Liver (tissue), 9 donors: ENCODE results near the gene TEKT2. TPM values are rescaled to one million over a fixed set of nuclear protein-coding genes. Genes with fewer than 3 reads are reported as not detected.

Experiments
- DNase-seq: peaks from one replicate; pipeline ENCODE4 v3.0.0-alpha.2; 2017; ENCODE audit warnings: low spot score
- H3K27ac ChIP-seq, 2 donors: one replicate each; pipeline ENCODE4 v1.7.0; 2013; ENCODE audit warnings: inconsistent platforms in 2 of 2, low read length in 2 of 2, control low read depth in 1 of 2, low read depth in 1 of 2, mild to moderate bottlenecking in 1 of 2
- H3K27me3 ChIP-seq, 4 donors: one replicate each; pipeline versions ENCODE4 v1.6.1 to v1.7.0; 2013; ENCODE audit warnings: low read length in 3 of 4, inconsistent platforms in 1 of 4, mild to moderate bottlenecking in 1 of 4, moderate library complexity in 1 of 4; ENCODE audit not compliant: control insufficient read depth in 4 of 4, insufficient read depth in 4 of 4
- H3K36me3 ChIP-seq, 4 donors: one replicate each; pipeline versions ENCODE4 v1.6.1 to v1.7.0; 2013; ENCODE audit warnings: low read length in 3 of 4, mild to moderate bottlenecking in 3 of 4, low read depth in 1 of 4, moderate library complexity in 1 of 4; ENCODE audit not compliant: control insufficient read depth in 4 of 4, insufficient read depth in 3 of 4
- H3K4me1 ChIP-seq, 4 donors: one replicate each; pipeline versions ENCODE4 v1.6.1 to v1.7.0; 2013; ENCODE audit warnings: low read length in 3 of 4, mild to moderate bottlenecking in 3 of 4, moderate library complexity in 1 of 4; ENCODE audit not compliant: control insufficient read depth in 4 of 4, insufficient read depth in 4 of 4
- H3K4me3 ChIP-seq, 3 donors: one replicate each; pipeline versions ENCODE4 v1.6.1 to v1.7.0; 2013; ENCODE audit warnings: low read length in 3 of 3, control low read depth in 1 of 3, low read depth in 1 of 3, mild to moderate bottlenecking in 1 of 3
- H3K9ac ChIP-seq, 2 donors: one replicate each; pipeline ENCODE4 v1.7.0; 2013; ENCODE audit warnings: low read length in 2 of 2, mild to moderate bottlenecking in 2 of 2, moderate library complexity in 2 of 2, control low read depth in 1 of 2, low read depth in 1 of 2
- H3K9me3 ChIP-seq, 4 donors: one replicate each; pipeline versions ENCODE4 v1.6.1 to v1.7.0; 2013; ENCODE audit warnings: low read length in 3 of 4; ENCODE audit not compliant: control insufficient read depth in 4 of 4
- EGR1 ChIP-seq, 2 donors: IDR thresholded peaks; 2 replicates each; pipeline ENCODE4 v1.6.1; 2016 to 2018; ENCODE audit warnings: antibody characterized with exemption in 2 of 2, low read depth in 2 of 2
- FOXA2 ChIP-seq: IDR thresholded peaks from 2 replicates; pipeline ENCODE4 v1.6.1; 2016; ENCODE audit warnings: antibody characterized with exemption
- GABPA ChIP-seq, 2 donors: IDR thresholded peaks in 1 of 2; conservative IDR thresholded peaks in 1 of 2; 2 replicates each; pipeline ENCODE4 v1.6.1; 2016; ENCODE audit warnings: antibody characterized with exemption in 2 of 2, mild to moderate bottlenecking in 1 of 2, moderate library complexity in 1 of 2
- HNF4A ChIP-seq, 2 donors: conservative IDR thresholded peaks; 2 replicates each; pipeline ENCODE4 v1.6.1; 2016; ENCODE audit warnings: antibody characterized with exemption in 2 of 2, mild to moderate bottlenecking in 2 of 2
- HNF4G ChIP-seq: IDR thresholded peaks from 2 replicates; pipeline ENCODE4 v1.6.1; 2016; ENCODE audit warnings: antibody characterized with exemption
- JUND ChIP-seq, 2 donors: IDR thresholded peaks; 2 replicates each; pipeline ENCODE4 v1.6.1; 2016; ENCODE audit warnings: antibody characterized with exemption in 2 of 2
- NR2F2 ChIP-seq: IDR thresholded peaks from 2 replicates; pipeline ENCODE4 v1.6.1; 2016; ENCODE audit warnings: antibody characterized with exemption
- RAD21 ChIP-seq, 2 donors: IDR thresholded peaks; 2 replicates each; pipeline ENCODE4 v1.6.1; 2016; ENCODE audit warnings: antibody characterized with exemption in 2 of 2, mild to moderate bottlenecking in 2 of 2
- RXRA ChIP-seq, 2 donors: IDR thresholded peaks; 2 replicates each; pipeline ENCODE4 v1.6.1; 2017 to 2018; ENCODE audit warnings: antibody characterized with exemption in 2 of 2, mild to moderate bottlenecking in 1 of 2
- SP1 ChIP-seq: IDR thresholded peaks from 2 replicates; pipeline ENCODE4 v1.6.1; 2018; ENCODE audit warnings: antibody characterized with exemption, mild to moderate bottlenecking
- YY1 ChIP-seq: IDR thresholded peaks from 2 replicates; pipeline ENCODE4 v1.6.1; 2016; ENCODE audit warnings: antibody characterized with exemption, mild to moderate bottlenecking
- WGBS: extraction: QIAGEN DNeasy Blood & Tissue Kit; methylation state at CpG from one replicate; pipeline ENCODE4 v1.1.7; 2013; 5-methylcytosine and 5-hydroxymethylcytosine counted together
- polyA plus RNA-seq, 2 donors: library from polyadenylated mRNA; stranded (reverse) in 1 of 2; unstranded in 1 of 2; fragments of 200-250 nt in 1 of 2; fragments of >200 nt in 1 of 2; fragmentation: Nextera tagmentation in 1 of 2; extraction: Ambion mirVana in 1 of 2; gene quantifications; one replicate each; pipeline versions ENCODE4 v1.2.1 to v1.2.3, GENCODE V29; 2013 to 2015
- total RNA-seq, 2 donors: library from RNA; depleted of rRNA; stranded (reverse); fragments of >200 nt; gene quantifications; one replicate each; pipeline ENCODE4 v1.2.3, GENCODE V29; 2014
- TF ChIP-seq, protein P1 (sequence below): IDR thresholded peaks from 2 replicates; pipeline ENCODE4 v1.6.1; 2016; ENCODE audit warnings: antibody characterized with exemption, mild to moderate bottlenecking
- TF ChIP-seq, protein P2 (sequence below): IDR thresholded peaks from 2 replicates; pipeline ENCODE4 v1.6.1; 2016; ENCODE audit warnings: antibody characterized with exemption
- TF ChIP-seq, protein P3 (sequence below): fragments of 150-350 bp; IDR thresholded peaks from 2 replicates; pipeline ENCODE4 v1.5.1; 2017; ENCODE audit warnings: improper control_type of control experiment, low read depth, low read length; ENCODE audit not compliant: missing input control
- TF ChIP-seq, protein P4 (sequence below): IDR thresholded peaks from 2 replicates; pipeline ENCODE4 v1.6.1; 2016; ENCODE audit warnings: antibody characterized with exemption
- donor health status: healthy.
- donor health status: healthy.
- donor health status: healthy.
- donor health status: healthy.
- donor health status: healthy.

Gene TEKT2
- total and polyA plus RNA-seq, 4 donors: 0.14 to 0.17 TPM; not detected in 2

DNA sequence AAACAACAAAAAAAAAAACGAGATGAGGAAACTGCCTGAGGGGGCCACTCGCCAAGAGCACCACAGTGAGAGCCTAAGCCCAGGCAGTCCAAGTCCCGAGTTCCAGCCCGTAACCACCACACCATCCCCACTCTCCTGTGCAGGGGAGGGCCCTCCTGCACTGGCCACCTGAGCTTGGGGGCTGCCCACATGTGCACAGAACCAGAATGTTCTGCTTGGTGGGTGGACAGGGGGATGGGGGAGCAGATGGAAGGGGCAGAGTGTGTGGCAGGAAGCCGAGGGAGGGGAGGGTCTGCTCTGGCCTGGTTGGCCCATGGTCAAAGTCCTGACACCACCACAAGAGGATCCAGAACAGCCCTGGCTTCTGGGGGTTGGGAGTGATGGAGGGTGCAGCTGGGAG lies 22.4 kb downstream of the TEKT2 start:
- H3K36me3 ChIP-seq: no peaks in the 10 kb centered on the region
- TF ChIP-seq, protein P1, sequence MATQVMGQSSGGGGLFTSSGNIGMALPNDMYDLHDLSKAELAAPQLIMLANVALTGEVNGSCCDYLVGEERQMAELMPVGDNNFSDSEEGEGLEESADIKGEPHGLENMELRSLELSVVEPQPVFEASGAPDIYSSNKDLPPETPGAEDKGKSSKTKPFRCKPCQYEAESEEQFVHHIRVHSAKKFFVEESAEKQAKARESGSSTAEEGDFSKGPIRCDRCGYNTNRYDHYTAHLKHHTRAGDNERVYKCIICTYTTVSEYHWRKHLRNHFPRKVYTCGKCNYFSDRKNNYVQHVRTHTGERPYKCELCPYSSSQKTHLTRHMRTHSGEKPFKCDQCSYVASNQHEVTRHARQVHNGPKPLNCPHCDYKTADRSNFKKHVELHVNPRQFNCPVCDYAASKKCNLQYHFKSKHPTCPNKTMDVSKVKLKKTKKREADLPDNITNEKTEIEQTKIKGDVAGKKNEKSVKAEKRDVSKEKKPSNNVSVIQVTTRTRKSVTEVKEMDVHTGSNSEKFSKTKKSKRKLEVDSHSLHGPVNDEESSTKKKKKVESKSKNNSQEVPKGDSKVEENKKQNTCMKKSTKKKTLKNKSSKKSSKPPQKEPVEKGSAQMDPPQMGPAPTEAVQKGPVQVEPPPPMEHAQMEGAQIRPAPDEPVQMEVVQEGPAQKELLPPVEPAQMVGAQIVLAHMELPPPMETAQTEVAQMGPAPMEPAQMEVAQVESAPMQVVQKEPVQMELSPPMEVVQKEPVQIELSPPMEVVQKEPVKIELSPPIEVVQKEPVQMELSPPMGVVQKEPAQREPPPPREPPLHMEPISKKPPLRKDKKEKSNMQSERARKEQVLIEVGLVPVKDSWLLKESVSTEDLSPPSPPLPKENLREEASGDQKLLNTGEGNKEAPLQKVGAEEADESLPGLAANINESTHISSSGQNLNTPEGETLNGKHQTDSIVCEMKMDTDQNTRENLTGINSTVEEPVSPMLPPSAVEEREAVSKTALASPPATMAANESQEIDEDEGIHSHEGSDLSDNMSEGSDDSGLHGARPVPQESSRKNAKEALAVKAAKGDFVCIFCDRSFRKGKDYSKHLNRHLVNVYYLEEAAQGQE: no peak
- no peak for TF ChIP-seq NR2F2
- TF ChIP-seq, protein P2, sequence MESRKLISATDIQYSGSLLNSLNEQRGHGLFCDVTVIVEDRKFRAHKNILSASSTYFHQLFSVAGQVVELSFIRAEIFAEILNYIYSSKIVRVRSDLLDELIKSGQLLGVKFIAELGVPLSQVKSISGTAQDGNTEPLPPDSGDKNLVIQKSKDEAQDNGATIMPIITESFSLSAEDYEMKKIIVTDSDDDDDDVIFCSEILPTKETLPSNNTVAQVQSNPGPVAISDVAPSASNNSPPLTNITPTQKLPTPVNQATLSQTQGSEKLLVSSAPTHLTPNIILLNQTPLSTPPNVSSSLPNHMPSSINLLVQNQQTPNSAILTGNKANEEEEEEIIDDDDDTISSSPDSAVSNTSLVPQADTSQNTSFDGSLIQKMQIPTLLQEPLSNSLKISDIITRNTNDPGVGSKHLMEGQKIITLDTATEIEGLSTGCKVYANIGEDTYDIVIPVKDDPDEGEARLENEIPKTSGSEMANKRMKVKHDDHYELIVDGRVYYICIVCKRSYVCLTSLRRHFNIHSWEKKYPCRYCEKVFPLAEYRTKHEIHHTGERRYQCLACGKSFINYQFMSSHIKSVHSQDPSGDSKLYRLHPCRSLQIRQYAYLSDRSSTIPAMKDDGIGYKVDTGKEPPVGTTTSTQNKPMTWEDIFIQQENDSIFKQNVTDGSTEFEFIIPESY: no peak
- TF ChIP-seq GABPA (IDR thresholded peaks at IDR 0.05 in 1 of 2, conservative IDR thresholded peaks at IDR 0.05 in 1 of 2): no peak
- TF ChIP-seq JUND (IDR thresholded peaks at IDR 0.05): no peak
- TF ChIP-seq YY1: no peak
- TF ChIP-seq RAD21 (IDR thresholded peaks at IDR 0.05): no peak
- no peak for TF ChIP-seq RXRA (IDR thresholded peaks at IDR 0.05)
- TF ChIP-seq SP1: no peak
- TF ChIP-seq EGR1 (IDR thresholded peaks at IDR 0.05; ENCODE audit: low read depth in 2 of 2): no peak
- no peak for TF ChIP-seq HNF4A (conservative IDR thresholded peaks at IDR 0.05)
- TF ChIP-seq, protein P3, sequence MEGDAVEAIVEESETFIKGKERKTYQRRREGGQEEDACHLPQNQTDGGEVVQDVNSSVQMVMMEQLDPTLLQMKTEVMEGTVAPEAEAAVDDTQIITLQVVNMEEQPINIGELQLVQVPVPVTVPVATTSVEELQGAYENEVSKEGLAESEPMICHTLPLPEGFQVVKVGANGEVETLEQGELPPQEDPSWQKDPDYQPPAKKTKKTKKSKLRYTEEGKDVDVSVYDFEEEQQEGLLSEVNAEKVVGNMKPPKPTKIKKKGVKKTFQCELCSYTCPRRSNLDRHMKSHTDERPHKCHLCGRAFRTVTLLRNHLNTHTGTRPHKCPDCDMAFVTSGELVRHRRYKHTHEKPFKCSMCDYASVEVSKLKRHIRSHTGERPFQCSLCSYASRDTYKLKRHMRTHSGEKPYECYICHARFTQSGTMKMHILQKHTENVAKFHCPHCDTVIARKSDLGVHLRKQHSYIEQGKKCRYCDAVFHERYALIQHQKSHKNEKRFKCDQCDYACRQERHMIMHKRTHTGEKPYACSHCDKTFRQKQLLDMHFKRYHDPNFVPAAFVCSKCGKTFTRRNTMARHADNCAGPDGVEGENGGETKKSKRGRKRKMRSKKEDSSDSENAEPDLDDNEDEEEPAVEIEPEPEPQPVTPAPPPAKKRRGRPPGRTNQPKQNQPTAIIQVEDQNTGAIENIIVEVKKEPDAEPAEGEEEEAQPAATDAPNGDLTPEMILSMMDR: no peak
- H3K27ac ChIP-seq: no peak overlapping the region
- H3K4me1 ChIP-seq: no peaks in the 10 kb centered on the region
- no peak for DNase-seq
- no peaks in the 10 kb centered on the region for H3K9me3 ChIP-seq
- 46% methylated on average over 5 of the region's 5 CpGs for WGBS
- no peaks in the 10 kb centered on the region for H3K27me3 ChIP-seq
- H3K9ac ChIP-seq: no peak overlapping the region
- no peak overlapping the region for H3K4me3 ChIP-seq

DNA sequence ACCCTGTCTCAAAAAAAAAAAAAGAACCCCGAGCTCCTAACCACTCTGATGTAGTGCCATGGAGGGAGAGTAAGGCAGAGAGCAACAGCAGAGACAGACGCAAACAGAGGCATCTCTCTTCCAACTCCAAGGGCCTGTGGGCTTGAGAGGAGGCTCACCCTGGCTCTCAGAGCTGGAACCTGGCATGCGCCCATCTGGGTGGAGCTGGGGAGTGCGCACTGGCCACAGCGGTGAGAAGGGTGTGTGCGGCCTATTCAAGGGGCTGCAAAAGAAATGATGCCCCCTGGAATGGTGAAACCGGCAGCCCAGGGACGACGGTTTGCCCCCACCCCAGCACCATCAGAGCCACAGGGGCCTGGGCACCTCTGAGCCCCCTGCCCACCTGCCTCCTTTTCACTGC lies 23.5 kb downstream of the TEKT2 start:
- H3K9ac ChIP-seq: no peak overlapping the region
- no peaks in the 10 kb centered on the region for H3K4me1 ChIP-seq
- H3K27ac ChIP-seq: no peak overlapping the region
- no peak overlapping the region for H3K4me3 ChIP-seq
- DNase-seq: no peak
- H3K27me3 ChIP-seq: no peaks in the 10 kb centered on the region
- WGBS: 92% methylated on average over 9 of the region's 9 CpGs
- H3K36me3 ChIP-seq: no peaks in the 10 kb centered on the region
- H3K9me3 ChIP-seq: no peaks in the 10 kb centered on the region
- TF ChIP-seq HNF4A (conservative IDR thresholded peaks at IDR 0.05) (no peak), NR2F2 (no peak), SP1 (no peak), RXRA (IDR thresholded peaks at IDR 0.05) (no peak), JUND (IDR thresholded peaks at IDR 0.05) (no peak), EGR1 (IDR thresholded peaks at IDR 0.05; ENCODE audit: low read depth in 2 of 2) (no peak), GABPA (IDR thresholded peaks at IDR 0.05 in 1 of 2, conservative IDR thresholded peaks at IDR 0.05 in 1 of 2) (no peak), FOXA2 (no peak), HNF4G (no peak), YY1 (no peak)
- TF ChIP-seq, protein P4, sequence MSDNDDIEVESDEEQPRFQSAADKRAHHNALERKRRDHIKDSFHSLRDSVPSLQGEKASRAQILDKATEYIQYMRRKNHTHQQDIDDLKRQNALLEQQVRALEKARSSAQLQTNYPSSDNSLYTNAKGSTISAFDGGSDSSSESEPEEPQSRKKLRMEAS: no peak
- TF ChIP-seq, protein P1: no peak
- TF ChIP-seq, protein P3: no peak
- TF ChIP-seq, protein P2: no peak
